Measurements from ENCODE around the gene TKTL1.

DNA sequence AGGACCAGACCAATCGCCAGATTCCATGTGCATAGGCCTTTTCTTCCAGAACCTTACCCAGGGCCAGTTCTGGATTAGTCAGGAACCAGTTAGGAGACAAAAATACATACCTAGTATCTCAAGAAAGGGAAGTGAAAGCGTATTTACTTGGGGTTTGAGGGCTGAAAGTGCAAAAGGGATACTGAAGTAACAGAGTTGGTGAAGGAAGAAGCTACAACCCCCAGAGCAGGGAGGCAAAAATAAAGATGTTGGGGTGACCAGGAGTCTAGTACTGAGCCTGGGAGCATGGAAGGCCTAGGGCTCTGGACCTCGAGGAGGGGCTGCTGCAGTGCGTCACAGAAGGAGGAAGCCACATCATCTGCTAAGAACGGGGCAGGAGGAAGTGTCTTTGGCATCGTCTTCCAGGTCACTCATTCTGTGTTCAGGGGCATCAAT lies 38.3 kb downstream of the TKTL1 start:
- TF ChIP-seq EP300 (IDR thresholded peaks at IDR 0.05): no peak
- TF ChIP-seq, protein P1, sequence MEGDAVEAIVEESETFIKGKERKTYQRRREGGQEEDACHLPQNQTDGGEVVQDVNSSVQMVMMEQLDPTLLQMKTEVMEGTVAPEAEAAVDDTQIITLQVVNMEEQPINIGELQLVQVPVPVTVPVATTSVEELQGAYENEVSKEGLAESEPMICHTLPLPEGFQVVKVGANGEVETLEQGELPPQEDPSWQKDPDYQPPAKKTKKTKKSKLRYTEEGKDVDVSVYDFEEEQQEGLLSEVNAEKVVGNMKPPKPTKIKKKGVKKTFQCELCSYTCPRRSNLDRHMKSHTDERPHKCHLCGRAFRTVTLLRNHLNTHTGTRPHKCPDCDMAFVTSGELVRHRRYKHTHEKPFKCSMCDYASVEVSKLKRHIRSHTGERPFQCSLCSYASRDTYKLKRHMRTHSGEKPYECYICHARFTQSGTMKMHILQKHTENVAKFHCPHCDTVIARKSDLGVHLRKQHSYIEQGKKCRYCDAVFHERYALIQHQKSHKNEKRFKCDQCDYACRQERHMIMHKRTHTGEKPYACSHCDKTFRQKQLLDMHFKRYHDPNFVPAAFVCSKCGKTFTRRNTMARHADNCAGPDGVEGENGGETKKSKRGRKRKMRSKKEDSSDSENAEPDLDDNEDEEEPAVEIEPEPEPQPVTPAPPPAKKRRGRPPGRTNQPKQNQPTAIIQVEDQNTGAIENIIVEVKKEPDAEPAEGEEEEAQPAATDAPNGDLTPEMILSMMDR (IDR thresholded peaks at IDR 0.05): no peak
- no peak for TF ChIP-seq POLR2A (IDR thresholded peaks at IDR 0.05)
- TF ChIP-seq POLR2AphosphoS5 (IDR thresholded peaks at IDR 0.05): no peak
